Hematopoietic multipotent progenitor cell treated with erythropoietin and hydrocortisone succinate and interleukin-3 and kit ligand, for 15 days (in vitro differentiated cells): ENCODE data around the gene IGIP.

Experiments
- DNase-seq: peaks from one replicate; pipeline ENCODE4 v3.0.0-alpha.2; 2015; ENCODE audit warnings: low spot score

The IGIP gene

DNA sequence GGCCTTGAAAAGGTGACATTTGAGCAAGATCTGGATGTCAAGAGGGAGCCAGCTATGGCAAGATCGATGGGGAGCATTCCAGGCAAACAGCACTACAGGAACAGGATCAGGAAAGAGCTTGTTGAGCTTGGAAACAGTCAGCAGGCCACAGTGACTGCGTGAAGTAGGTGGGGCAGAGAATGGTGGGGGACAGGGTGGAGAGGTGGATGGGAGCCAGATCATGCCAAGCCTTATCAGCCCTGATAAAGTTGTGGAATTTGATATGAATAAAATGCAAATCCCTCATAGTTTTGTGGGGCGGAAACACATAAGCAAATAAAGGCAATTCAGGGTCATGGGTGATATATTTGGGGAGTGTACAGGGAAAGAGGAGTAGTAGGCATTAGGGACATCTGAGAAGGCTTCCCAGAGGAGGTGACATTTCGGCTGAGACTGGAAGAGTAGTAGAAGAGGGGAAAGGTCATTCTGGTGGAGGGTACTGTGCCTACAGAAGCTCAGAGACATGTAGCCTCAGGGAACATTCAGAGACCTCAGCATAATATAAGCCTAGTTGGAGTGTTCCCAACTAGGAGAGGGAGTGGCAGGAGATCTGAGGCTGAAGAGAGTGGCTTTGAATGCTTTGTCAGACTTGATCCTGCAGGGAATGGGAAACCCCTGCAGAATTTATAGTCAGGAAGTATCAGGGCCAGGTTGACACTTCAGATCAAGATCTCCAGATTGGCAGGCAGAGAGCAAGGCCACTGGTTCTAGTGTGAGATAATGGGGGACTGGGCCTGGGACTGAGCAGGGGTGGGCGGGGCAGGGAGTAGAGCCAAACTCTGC, 39.6 kb downstream of the IGIP start:
- DNase-seq, result no peak

DNA sequence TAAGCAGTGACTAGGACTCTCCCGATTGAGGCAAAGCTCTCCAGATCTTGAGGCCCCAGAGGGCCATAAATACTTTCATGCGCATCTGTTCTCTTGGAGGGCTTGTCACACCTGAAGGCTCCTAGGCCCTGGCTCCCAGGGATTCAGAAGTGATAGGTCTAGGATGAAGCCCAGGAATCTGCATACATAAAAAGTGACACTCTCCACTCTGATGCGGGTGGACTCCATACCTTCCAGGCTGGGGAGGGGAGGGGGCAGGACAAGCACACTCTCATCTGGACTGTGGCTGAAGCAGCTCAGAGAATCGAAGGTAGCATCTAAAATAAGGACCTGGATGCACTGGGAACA, 40.2 kb downstream of the IGIP start:
- no peak for DNase-seq

DNA sequence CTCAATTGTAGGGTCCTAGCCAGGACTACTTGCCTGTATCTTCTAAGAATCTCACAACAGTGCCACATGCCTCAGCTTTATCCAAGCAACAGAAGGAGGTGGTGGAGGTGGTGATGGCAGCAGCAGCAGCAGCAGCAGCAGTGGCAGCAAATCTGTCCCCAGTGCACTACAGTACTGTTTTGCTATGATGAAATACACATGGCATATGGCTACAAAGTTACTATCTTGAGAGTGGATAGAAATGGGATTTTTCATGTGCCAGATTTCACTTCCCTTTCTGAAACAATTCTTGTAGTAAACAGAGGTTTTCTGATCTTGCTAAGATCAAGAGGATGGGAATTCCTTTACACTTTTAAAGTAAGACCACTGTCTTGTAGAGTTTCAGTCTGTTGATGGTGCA, 41.2 kb downstream of the IGIP start:
- DNase-seq, result no peak

DNA sequence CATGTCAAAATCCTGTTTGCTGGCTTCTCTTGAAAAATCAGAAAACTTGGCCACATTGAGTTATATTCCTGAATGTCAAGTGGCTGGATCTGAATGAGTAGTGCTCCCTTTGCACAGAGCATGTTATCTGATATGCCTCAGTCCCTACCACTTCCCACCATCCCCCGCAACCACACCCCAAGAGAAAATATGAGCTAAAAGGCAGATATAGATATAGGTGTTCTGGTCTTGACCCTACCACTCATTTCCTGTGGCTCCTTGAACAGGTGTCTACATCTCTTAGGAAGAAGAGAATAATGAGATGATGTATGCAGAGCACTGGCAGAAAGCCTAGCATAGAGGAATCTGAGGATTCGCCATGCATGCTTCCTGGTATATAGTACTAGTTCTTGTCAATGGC, 42.6 kb downstream of the IGIP start:
- DNase-seq, result no peak

DNA sequence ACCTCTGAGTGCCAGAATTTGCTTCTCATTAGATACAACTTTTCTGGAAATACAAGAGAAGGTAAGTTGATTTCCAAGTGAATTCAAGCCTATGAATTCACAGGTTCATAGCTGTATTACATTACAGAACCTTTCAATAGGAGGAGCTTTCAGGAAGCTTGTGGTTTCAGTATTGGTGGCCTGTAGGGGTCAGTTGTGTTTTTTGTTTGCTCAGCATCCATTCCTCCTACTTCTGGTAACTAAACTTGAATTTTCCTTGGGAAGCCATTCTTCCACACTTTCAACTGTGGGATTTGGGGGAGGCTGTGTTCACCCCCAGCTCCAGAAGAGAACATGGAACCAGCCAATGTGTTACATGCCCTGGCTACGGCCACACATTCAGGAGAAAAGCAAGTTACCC, 43.7 kb downstream of the IGIP start:
- DNase-seq, result no peak

DNA sequence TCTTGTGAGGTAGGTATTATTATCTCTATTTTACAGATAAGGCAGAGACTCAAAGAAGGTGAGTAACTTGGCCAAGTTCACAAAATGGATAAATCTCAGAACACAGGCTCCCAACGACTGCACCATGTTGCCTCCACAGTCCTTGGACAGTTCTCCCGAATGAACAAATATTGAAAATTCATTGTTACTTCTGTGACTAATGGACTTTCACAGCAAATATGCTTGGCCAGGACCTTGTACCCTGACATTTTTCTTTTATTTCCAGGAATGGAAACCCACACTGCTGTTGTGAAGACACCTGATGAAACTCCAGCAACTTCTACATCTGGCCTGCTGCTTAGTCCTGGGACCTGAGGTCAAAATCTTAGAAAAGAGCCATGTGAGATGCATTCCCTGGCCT, 46.7 kb downstream of the IGIP start:
- no peak for DNase-seq

DNA sequence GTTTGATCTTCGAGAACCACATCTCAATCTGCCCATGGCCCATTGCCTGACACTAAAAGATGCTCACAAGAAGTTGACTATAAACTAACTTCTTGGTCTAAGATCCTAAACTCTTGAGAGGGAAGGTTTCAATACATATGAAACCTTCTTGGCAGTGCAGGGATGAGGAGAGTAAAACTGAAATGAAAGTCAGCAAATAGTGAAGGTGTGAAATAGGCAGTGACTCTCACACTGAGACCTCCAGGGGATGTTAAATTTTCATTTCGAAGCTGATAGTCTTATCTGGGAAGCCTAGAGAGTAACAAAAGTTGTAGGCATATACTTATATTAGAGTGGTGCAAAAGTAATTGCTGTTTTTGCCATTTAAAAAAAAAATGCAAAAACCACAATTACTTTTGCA, 48.3 kb downstream of the IGIP start:
- DNase-seq, result no peak

DNA sequence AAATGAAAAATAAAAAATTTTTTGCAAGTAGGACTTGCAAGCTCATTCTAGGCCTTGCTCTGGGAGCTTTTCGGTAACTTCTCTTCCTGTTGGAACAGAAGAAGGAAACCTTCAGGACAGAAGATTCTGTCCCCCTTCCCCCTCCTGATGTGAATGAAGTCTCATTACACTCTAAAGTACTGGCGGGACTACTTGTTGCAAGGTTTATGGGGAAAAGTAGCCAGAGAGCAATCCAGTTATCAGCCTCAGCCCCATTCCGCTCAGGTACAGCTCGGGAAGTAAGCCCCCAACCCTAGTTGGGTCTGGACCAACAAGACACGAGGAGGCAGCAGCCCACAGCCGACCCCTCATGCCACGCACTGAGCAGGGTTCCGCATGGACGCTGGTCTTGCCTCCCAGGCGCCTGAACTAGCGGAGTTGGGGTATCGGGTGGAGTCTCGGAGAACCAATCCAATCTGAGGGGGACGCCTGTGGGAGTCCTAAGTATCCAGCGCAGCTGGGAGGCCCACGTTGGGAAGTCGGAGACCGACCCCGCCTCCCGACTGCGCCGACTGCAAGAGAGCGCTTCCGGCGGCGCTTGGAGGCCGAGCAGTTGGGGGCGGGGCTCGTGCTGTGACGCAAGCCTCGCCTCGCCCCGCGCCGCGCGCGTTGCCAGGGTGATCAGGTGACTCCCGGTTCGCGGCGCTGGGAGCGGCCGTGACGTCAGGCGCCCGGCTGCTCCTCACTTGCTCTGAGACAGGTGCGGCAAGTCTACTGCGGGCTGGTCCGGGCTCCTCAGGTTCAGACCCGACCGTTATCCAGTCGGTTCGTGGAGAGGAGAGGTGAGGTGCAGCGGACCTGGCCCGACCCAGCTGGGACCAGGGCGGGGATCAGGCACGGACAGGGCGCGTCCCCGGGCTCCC, 49.0 kb downstream of the IGIP start, which contains the start of gene CYSTM1:
CYSTM1 (plus strand) TSS at position 724 of the 902 bp plus-strand sequence. CDS start 19,278 bp downstream, outside the sequence.
- DNase-seq, result peak; percentile 94

DNA sequence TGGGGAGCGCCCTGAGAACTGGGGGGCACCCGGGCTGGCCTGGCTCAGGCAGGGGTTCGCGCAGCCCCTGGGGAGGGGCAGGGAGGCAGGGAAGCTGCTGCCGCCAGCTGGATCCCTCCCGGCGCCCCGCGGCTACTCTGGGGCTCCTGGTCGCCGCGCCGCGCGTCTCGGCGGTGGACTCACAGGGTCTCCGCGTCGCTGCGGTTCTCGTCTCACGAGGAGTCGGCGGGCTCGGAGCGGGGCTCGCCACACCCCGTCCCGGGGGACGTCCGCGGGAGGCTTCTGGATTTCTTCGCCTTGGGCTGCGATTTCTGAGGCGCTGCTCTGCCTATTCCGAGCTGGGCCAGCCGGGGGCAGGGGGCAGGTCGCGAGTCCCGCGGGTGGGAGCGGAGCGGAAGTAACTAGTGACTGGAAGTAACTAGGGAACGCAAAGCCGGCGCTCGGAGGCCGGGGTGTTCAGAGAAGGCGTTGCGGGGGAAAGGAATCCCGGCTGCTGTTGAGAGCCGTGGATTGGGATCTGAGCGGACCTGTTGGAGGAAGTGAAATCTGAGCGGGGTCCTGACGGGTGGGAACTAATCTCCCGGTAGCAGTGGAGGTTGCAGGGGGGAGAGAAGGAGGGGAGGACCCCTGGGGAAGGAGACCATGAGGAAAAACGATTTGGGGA, 49.8 kb downstream of the IGIP start:
- DNase-seq, result peak; percentile 41

DNA sequence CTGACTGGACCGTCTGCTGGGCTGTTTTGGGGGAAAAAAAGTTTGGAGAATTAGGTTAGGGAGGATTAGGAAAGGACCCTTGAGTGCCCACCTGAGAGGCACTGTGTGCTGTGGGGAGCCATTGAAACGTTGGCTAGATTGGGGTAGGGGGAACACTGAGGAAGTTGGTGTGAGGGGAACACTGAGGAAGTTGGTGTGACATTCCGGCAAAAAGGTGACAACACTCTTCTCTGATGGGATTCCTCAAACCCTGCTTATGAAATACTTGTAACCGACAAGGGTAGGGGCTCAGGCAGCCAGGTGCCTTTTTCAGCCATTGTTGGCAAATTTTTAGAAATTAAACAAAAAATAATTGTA, 50.3 kb downstream of the IGIP start:
- DNase-seq, result no peak

DNA sequence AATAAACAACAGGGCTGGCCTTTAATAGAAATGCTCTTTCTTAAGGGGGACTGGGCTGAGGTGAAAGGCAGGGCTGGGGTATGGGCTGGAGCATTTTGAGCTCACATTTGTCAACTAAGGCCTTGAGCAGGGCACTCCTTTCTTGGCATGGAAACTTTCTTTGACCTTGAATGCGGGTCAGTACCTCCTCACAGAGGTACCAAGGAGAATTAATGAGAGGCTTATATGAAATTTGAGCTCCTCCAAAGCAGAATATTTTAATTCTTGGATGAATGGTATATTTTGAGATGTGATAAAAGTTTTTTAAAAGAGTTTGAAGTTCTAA, 52.3 kb downstream of the IGIP start:
- no peak for DNase-seq

DNA sequence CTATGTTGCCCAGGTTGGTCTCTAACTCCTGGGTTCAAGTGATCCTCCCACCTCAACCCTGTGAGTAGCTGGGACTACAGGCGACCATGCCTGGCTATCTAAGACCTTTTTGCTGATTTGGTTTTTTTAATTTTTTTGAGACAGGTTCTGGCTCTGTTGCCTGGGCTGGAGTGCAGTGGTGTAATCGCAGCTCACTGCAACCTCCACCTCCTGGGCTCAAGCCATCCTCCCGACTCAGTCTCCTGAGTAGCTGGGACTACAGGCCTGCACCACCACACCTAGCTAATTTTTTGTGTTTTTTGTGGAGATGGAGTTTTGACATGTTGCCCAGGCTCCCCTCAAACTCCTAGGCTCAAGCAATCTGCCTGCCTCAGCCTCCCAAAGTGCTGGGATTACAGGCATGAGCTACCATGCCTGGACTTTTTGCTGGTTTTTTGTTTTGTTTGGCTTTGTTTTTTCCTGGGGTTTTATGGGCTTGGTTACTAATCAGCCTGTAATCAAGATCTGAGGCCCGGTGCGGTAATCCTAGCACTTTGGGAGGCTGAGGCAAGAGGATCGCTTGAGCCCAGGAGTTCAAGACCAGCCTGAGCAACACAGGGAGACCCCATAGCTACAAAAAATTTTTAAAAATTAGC, 52.9 kb downstream of the IGIP start:
- no peak for DNase-seq
